CD14-positive monocyte (primary cell): ENCODE results near the gene OR2M4. TPM values are rescaled to one million over a fixed set of nuclear protein-coding genes. Genes with fewer than 3 reads are reported as not detected.

Source experiments
- DNase-seq, 3 donors: peaks; one replicate each; pipeline ENCODE4 v3.0.0-alpha.2; 2011 to 2022
- H2AFZ ChIP-seq: 2 replicates; pipeline ENCODE4 v1.6.0; 2012; ENCODE audit warnings: mild to moderate bottlenecking, low read depth, low read length, inconsistent platforms; ENCODE audit not compliant: insufficient read depth, poor library complexity, severe bottlenecking
- H3K27ac ChIP-seq, 2 donors: 1 replicate in 1 of 2; 2 replicates in 1 of 2; pipeline ENCODE4 v1.5.1; 2012 to 2013; ENCODE audit warnings: low read length in 2 of 2, control low read depth in 1 of 2, inconsistent platforms in 1 of 2, low read depth in 1 of 2, mild to moderate bottlenecking in 1 of 2
- H3K27me3 ChIP-seq, 2 donors: one replicate each; pipeline versions ENCODE4 v1.6.0 to v1.6.1; 2011 to 2013; ENCODE audit warnings: low read length in 2 of 2; ENCODE audit not compliant: control insufficient read depth in 2 of 2, insufficient read depth in 2 of 2
- H3K36me3 ChIP-seq, 2 donors: replicated peaks in 1 of 2; 1 replicate in 1 of 2; 2 replicates in 1 of 2; pipeline versions ENCODE4 v1.5.1 to v1.6.1; 2012 to 2013; ENCODE audit warnings: low read length in 2 of 2, control low read depth in 1 of 2, inconsistent platforms in 1 of 2, mild to moderate bottlenecking in 1 of 2; ENCODE audit not compliant: insufficient read depth in 2 of 2, control insufficient read depth in 1 of 2
- H3K4me1 ChIP-seq, 2 donors: 1 replicate in 1 of 2; 2 replicates in 1 of 2; pipeline versions ENCODE4 v1.5.1 to v1.6.1; 2012 to 2013; ENCODE audit warnings: low read length in 2 of 2, control low read depth in 1 of 2, inconsistent platforms in 1 of 2, mild to moderate bottlenecking in 1 of 2, moderate library complexity in 1 of 2; ENCODE audit not compliant: insufficient read depth in 2 of 2, control insufficient read depth in 1 of 2
- H3K4me2 ChIP-seq: replicated peaks from 2 replicates; pipeline ENCODE3; 2012; ENCODE audit warnings: low read length, moderate library complexity, mild to moderate bottlenecking; ENCODE audit not compliant: poor library complexity, severe bottlenecking; ENCODE audit errors: extremely low read depth
- H3K4me3 ChIP-seq, 3 experiments: fragments of 200-600 bp in 1 of 3; sonication (generic) in 1 of 3; replicated peaks in 1 of 3; 1 replicate in 2 of 3; 2 replicates in 1 of 3; pipeline ENCODE4 v1.5.1; 2011 to 2013; ENCODE audit warnings: low read length in 3 of 3, mild to moderate bottlenecking in 3 of 3, control low read depth in 2 of 3, low read depth in 2 of 3, inconsistent platforms in 1 of 3, moderate library complexity in 1 of 3
- H3K79me2 ChIP-seq: 2 replicates; pipeline ENCODE4 v1.6.0; 2012; ENCODE audit warnings: mild to moderate bottlenecking, control low read depth, inconsistent platforms, low read length, moderate library complexity; ENCODE audit not compliant: insufficient read depth
- H3K9ac ChIP-seq: 2 replicates; pipeline ENCODE4 v1.6.0; 2017; ENCODE audit warnings: low read length, mild to moderate bottlenecking; ENCODE audit not compliant: insufficient read depth, poor library complexity, severe bottlenecking
- H3K9me3 ChIP-seq, 2 donors: replicated peaks in 1 of 2; 1 replicate in 1 of 2; 2 replicates in 1 of 2; pipeline versions ENCODE4 v1.5.1 to v1.6.1; 2012 to 2013; ENCODE audit warnings: low read length in 2 of 2, control low read depth in 1 of 2; ENCODE audit not compliant: control insufficient read depth in 1 of 2, insufficient read depth in 1 of 2
- H4K20me1 ChIP-seq: 2 replicates; pipeline ENCODE4 v1.6.0; 2012; ENCODE audit warnings: mild to moderate bottlenecking, low read length, control low read depth, moderate library complexity; ENCODE audit not compliant: insufficient read depth
- H3K27ac Mint-ChIP-seq, 7 donors: one replicate each; pipeline ENCODE4 v1.8.0; 2020; ENCODE audit warnings: mild to moderate bottlenecking in 7 of 7, mixed read lengths in 7 of 7, moderate library complexity in 6 of 7, inconsistent platforms in 2 of 7
- H3K27me3 Mint-ChIP-seq, 3 donors: one replicate each; pipeline ENCODE4 v1.8.0; 2021 to 2022; ENCODE audit warnings: low read depth in 3 of 3, mild to moderate bottlenecking in 3 of 3, mixed read lengths in 3 of 3, moderate library complexity in 3 of 3, inconsistent platforms in 1 of 3
- H3K36me3 Mint-ChIP-seq, 2 donors: one replicate each; pipeline ENCODE4 v1.8.0; 2020; ENCODE audit warnings: mixed read lengths in 2 of 2, inconsistent platforms in 1 of 2, mild to moderate bottlenecking in 1 of 2
- H3K4me1 Mint-ChIP-seq: one replicate; pipeline ENCODE4 v1.8.0; 2020; ENCODE audit warnings: mild to moderate bottlenecking, mixed read lengths
- H3K4me3 Mint-ChIP-seq, 2 donors: one replicate each; pipeline ENCODE4 v1.8.0; 2020; ENCODE audit warnings: mild to moderate bottlenecking in 2 of 2, mixed read lengths in 2 of 2, moderate library complexity in 1 of 2
- H3K9me3 Mint-ChIP-seq, 7 donors: one replicate each; pipeline ENCODE4 v1.8.0; 2020 to 2022; ENCODE audit warnings: mixed read lengths in 7 of 7, mild to moderate bottlenecking in 6 of 7, moderate library complexity in 6 of 7, inconsistent platforms in 2 of 7
- CTCF ChIP-seq: fragments of 200-600 bp; IDR thresholded peaks from one replicate; pipeline ENCODE4 v1.8.0; 2022; ENCODE audit warnings: antibody characterized with exemption, mild to moderate bottlenecking
- whole genome bisulfite sequencing: methylation state at CpG from one replicate; pipeline ENCODE4 v1.1.5; 2013; ENCODE audit warnings: missing lambda C conversion rate; ENCODE audit not compliant: insufficient coverage; 5-methylcytosine and 5-hydroxymethylcytosine counted together
- intact Hi-C, 2 donors: fragments of 100-400 bp; cut with micrococcal nuclease; formaldehyde crosslinking; loops; one replicate each; pipeline versions ENCODE4 v1.15.0 to v1.15.1; 2023
- polyA plus RNA-seq, 3 donors: library from polyadenylated mRNA; depleted of rRNA in 1 of 3; unstranded in 2 of 3; stranded (reverse) in 1 of 3; fragments of 300-500 nt in 2 of 3; fragments of >200 nt in 1 of 3; fragmentation: Illumina TruSeq in 2 of 3; gene quantifications; 1 replicate in 2 of 3; 2 replicates in 1 of 3; pipeline ENCODE4 v1.2.3, GENCODE V29; 2012 to 2021

Gene OR2M4
- polyA plus RNA-seq, 3 donors, result not detected

- Histone ChIP-seq H3K9me3 (peaks cover 0 to 2% of the 10 kb centered on the region in 2 donors), H3K4me2 (no peak overlapping the region), H2AFZ (no peak overlapping the region), H3K27ac (no peak overlapping the region), H3K9ac (no peak overlapping the region), H3K4me3 (no peak overlapping the region), H3K36me3 (no peaks in the 10 kb centered on the region), H3K79me2 (no peaks in the 10 kb centered on the region), H4K20me1 (no peaks in the 10 kb centered on the region), H3K4me1 (no peaks in the 10 kb centered on the region), H3K27me3 (no peaks in the 10 kb centered on the region)
- 33% methylated on average over 1 of the region's 3 CpGs for WGBS
- no peak overlapping the region for H3K27ac Mint-ChIP-seq
- H3K27me3 Mint-ChIP-seq, result peaks cover 0 to 1% (median 0%) of the 10 kb centered on the region in 3 donors
- intact Hi-C loops, result no loop called here
- peaks cover 4 to 24% (median 10%) of the 10 kb centered on the region in 7 donors for H3K9me3 Mint-ChIP-seq
- H3K36me3 Mint-ChIP-seq, result no peaks in the 10 kb centered on the region
- H3K4me3 Mint-ChIP-seq, result no peak overlapping the region
- TF ChIP-seq CTCF, result no peak
- DNase-seq, result no peak
- H3K4me1 Mint-ChIP-seq, result no peaks in the 10 kb centered on the region
Observed at GRCh38 chr1:248187363-248187762, 43.9 kb upstream of the OR2M4 start.

- WGBS, result 73% methylated on average over 6 of the region's 11 CpGs
- H3K27me3 Mint-ChIP-seq, result peaks cover 0 to 1% (median 0%) of the 10 kb centered on the region in 3 donors
- peaks cover 10 to 26% (median 12%) of the 10 kb centered on the region in 7 donors for H3K9me3 Mint-ChIP-seq
- H3K27ac Mint-ChIP-seq, result no peak overlapping the region
- H3K27ac ChIP-seq, result no peak overlapping the region
- H3K79me2 ChIP-seq, result no peaks in the 10 kb centered on the region
- H3K4me3 Mint-ChIP-seq, result no peak overlapping the region
- intact Hi-C loops, result no loop called here
- H3K4me3 ChIP-seq, result no peak overlapping the region
- H3K4me1 ChIP-seq, result no peaks in the 10 kb centered on the region
- H3K27me3 ChIP-seq, result no peaks in the 10 kb centered on the region
- H2AFZ ChIP-seq, result no peak overlapping the region
- H4K20me1 ChIP-seq, result no peaks in the 10 kb centered on the region
- H3K36me3 Mint-ChIP-seq, result no peaks in the 10 kb centered on the region
- H3K9me3 ChIP-seq, result peaks cover 0 to 2% of the 10 kb centered on the region in 2 donors
- H3K36me3 ChIP-seq, result no peaks in the 10 kb centered on the region
- DNase-seq, result no peak
- H3K4me2 ChIP-seq, result no peak overlapping the region
- H3K4me1 Mint-ChIP-seq, result no peaks in the 10 kb centered on the region
- no peak for TF ChIP-seq CTCF
- H3K9ac ChIP-seq, result no peak overlapping the region
Observed at GRCh38 chr1:248189026-248189425, 42.2 kb upstream of the OR2M4 start.
